ENCODE measurements around the gene FLII. TPM values are rescaled to one million over a fixed set of nuclear protein-coding genes. Genes with fewer than 3 reads are reported as not detected.
"Not testable (repeated sequence)": the region's sequence is repeated elsewhere in the genome, so short reads cannot be mapped to it uniquely, and the experiment has no call there.

Gene FLII
- total RNA-seq (100 to 1,000 TPM; 317 to 351 TPM), polyA plus RNA-seq (ENCODE audit: insufficient read depth, low read depth, low replicate concordance) (383 TPM)
- long read RNA-seq, donor 1, full-length matches to known transcripts, result 8 of 64 reads
- long read RNA-seq, donor 1, partial matches to known transcripts, result 56 of 64 reads
- long read RNA-seq, donor 1, other reads (novel, unspliced or antisense), result 0 of 64 reads
- long read RNA-seq, donor 2, full-length matches to known transcripts, result 4 of 17 reads
- long read RNA-seq, donor 2, partial matches to known transcripts, result 13 of 17 reads
- long read RNA-seq, donor 2, other reads (novel, unspliced or antisense), result 0 of 17 reads

- no peaks in the 10 kb centered on the region for H3K36me3 ChIP-seq (ENCODE audit: low read depth, missing control alignments)
- TF ChIP-seq POLR2A (IDR thresholded peaks at IDR 0.05) (no peak), CTCF (IDR thresholded peaks at IDR 0.05) (no peak)
- H3K27ac ChIP-seq, result peak within 1 kb of the TSS; percentile 91
- peak; percentile 64 for DNase-seq
- 0 to 1% methylated on average over 12 to 62 of the region's 71 CpGs for WGBS, 2 donors
- no peaks in the 10 kb centered on the region for H3K27me3 ChIP-seq
- peaks cover 33% of the 10 kb centered on the region for H3K4me1 ChIP-seq
- no peaks in the 10 kb centered on the region for H3K9me3 ChIP-seq
- intact Hi-C loops (cut with DNase I; ENCODE audit: low total_unique reads), result no loop called here
- H3K4me3 ChIP-seq, result peak within 1 kb of the TSS; percentile 95 to 100
Measured at GRCh38 chr17:18258356-18259038, at the start of gene FLII. FLII (minus strand) TSS chr17:18258738; CDS start chr17:18258690, 48 bp downstream.

GRCh38 chr17:18303206-18303605 is 44.7 kb upstream of the FLII start:
- H3K9me3 ChIP-seq; H3K27ac ChIP-seq; H3K27me3 ChIP-seq; H3K36me3 ChIP-seq (ENCODE audit: low read depth, missing control alignments); H3K4me3 ChIP-seq; intact Hi-C loops (cut with DNase I; ENCODE audit: low total_unique reads); H3K4me1 ChIP-seq; DNase-seq: not testable (repeated sequence)
- WGBS, 2 donors, result 71 to 79% methylated on average over 13 of the region's 13 CpGs

- no peaks in the 10 kb centered on the region for H3K9me3 ChIP-seq
- H3K36me3 ChIP-seq (ENCODE audit: low read depth, missing control alignments), result no peaks in the 10 kb centered on the region
- H3K4me1 ChIP-seq, result no peaks in the 10 kb centered on the region
- intact Hi-C loops (cut with DNase I; ENCODE audit: low total_unique reads), result no loop called here
- H3K27ac ChIP-seq, result no peak overlapping the region
- WGBS, 2 donors, result 81 to 82% methylated on average over 8 of the region's 8 CpGs
- TF ChIP-seq CTCF (IDR thresholded peaks at IDR 0.05) (no peak), POLR2A (IDR thresholded peaks at IDR 0.05) (no peak)
- no peak for DNase-seq
- H3K4me3 ChIP-seq, result no peak overlapping the region
- no peaks in the 10 kb centered on the region for H3K27me3 ChIP-seq
Measured at GRCh38 chr17:18300725-18301480, 42.4 kb upstream of the FLII start.

GRCh38 chr17:18298061-18298460 is 39.5 kb upstream of the FLII start:
- H3K27me3 ChIP-seq; intact Hi-C loops (cut with DNase I; ENCODE audit: low total_unique reads); H3K4me3 ChIP-seq; H3K4me1 ChIP-seq; H3K9me3 ChIP-seq; H3K27ac ChIP-seq; DNase-seq; H3K36me3 ChIP-seq (ENCODE audit: low read depth, missing control alignments): not testable (repeated sequence)
- 76% methylated on average over 6 of the region's 30 CpGs; no CpG with 5 or more reads in 1 of the 2 donors for WGBS, 2 donors

- no peak for DNase-seq
- Histone ChIP-seq H3K27ac (no peak overlapping the region), H3K27me3 (no peaks in the 10 kb centered on the region), H3K4me3 (no peak overlapping the region), H3K4me1 (no peaks in the 10 kb centered on the region), H3K9me3 (no peaks in the 10 kb centered on the region), H3K36me3 (ENCODE audit: low read depth, missing control alignments) (no peaks in the 10 kb centered on the region)
- intact Hi-C loops (cut with DNase I; ENCODE audit: low total_unique reads), result no loop called here
- WGBS, 2 donors, result 92 to 94% methylated on average over 15 of the region's 15 CpGs
- TF ChIP-seq CTCF (IDR thresholded peaks at IDR 0.05), result no peak
- TF ChIP-seq POLR2A (IDR thresholded peaks at IDR 0.05), result no peak
Measured at GRCh38 chr17:18291718-18292540, 33.4 kb upstream of the FLII start.
